ENCODE results near the gene NFIA.

DNA sequence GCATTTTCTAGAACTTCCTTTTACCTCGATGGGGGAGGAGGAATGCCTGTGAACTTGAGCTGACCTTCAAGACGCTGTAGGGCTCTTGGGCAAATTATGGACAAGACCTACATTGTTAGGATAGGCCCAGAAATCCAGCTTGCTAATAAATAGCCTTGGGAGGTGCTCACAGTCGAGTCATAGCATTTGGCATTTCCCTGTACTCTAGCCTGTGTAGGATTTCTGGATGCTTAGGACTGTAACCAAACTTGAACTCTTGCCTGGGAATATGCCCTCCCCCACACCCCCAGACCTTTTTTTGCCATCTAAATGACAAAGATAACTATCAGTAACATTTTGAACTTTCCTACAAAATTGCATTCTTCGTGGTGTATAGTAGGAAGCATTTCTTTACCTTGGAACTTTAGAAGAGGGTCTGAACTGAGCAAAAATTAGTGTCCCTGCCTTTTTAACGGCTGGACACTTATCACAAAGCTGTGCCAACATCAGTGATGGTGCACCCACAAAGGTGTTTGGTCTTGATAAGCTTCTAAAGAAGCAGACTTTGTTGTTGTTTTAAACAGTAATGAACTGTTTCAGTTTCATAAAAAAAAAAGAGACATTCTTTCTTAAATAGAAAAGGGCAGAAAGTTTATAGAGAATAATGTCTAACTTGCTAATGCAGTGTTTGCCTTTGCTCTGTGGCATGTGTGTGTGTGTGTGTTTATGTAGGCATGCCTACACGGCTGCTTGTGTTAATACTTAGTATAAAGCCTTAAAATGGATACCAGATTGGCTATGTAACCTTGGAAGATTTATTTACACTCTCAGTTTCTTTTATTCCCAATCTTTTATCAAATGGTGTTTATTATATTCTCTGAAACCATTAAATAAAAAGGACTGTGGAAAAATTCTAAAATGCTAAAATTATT is 88.2 kb downstream of the NFIA start:
- TF ChIP-seq, protein P1, sequence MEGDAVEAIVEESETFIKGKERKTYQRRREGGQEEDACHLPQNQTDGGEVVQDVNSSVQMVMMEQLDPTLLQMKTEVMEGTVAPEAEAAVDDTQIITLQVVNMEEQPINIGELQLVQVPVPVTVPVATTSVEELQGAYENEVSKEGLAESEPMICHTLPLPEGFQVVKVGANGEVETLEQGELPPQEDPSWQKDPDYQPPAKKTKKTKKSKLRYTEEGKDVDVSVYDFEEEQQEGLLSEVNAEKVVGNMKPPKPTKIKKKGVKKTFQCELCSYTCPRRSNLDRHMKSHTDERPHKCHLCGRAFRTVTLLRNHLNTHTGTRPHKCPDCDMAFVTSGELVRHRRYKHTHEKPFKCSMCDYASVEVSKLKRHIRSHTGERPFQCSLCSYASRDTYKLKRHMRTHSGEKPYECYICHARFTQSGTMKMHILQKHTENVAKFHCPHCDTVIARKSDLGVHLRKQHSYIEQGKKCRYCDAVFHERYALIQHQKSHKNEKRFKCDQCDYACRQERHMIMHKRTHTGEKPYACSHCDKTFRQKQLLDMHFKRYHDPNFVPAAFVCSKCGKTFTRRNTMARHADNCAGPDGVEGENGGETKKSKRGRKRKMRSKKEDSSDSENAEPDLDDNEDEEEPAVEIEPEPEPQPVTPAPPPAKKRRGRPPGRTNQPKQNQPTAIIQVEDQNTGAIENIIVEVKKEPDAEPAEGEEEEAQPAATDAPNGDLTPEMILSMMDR (IDR thresholded peaks at IDR 0.05), result no peak
- TF ChIP-seq POLR2A (IDR thresholded peaks at IDR 0.05), result no peak
